Aorta (tissue), 5 donors: ENCODE data around the gene CLDN22. TPM values are rescaled to one million over a fixed set of nuclear protein-coding genes. Genes with fewer than 3 reads are reported as not detected.
"Not testable (repeated sequence)": the region's sequence is repeated elsewhere in the genome, so short reads cannot be mapped to it uniquely, and the experiment has no call there.

Source experiments
- ATAC-seq: fragments of 200-7000 bp; cut with Tn5 transposase; one replicate; pipeline ENCODE4 v1.9.1; 2022; ENCODE audit warnings: moderate library complexity; ENCODE audit not compliant: low FRiP score
- DNase-seq, 2 donors: peaks; one replicate each; pipeline ENCODE4 v3.0.0-alpha.2; 2020
- H3K27ac ChIP-seq, 2 donors: one replicate each; pipeline ENCODE4 v1.5.1; 2013; ENCODE audit warnings: low read length in 2 of 2, mild to moderate bottlenecking in 2 of 2, moderate library complexity in 2 of 2, control low read depth in 1 of 2, inconsistent platforms in 1 of 2, low read depth in 1 of 2
- H3K27me3 ChIP-seq, 2 donors: one replicate each; pipeline ENCODE4 v1.6.1; 2013; ENCODE audit warnings: control low read depth in 1 of 2, low read length in 1 of 2, mild to moderate bottlenecking in 1 of 2, moderate library complexity in 1 of 2; ENCODE audit not compliant: insufficient read depth in 2 of 2, control insufficient read depth in 1 of 2
- H3K36me3 ChIP-seq, 2 donors: one replicate each; pipeline ENCODE4 v1.6.1; 2013; ENCODE audit warnings: control low read depth in 1 of 2, low read length in 1 of 2, mild to moderate bottlenecking in 1 of 2; ENCODE audit not compliant: insufficient read depth in 2 of 2, control insufficient read depth in 1 of 2
- H3K4me1 ChIP-seq, 2 donors: one replicate each; pipeline ENCODE4 v1.6.1; 2013; ENCODE audit warnings: low read length in 2 of 2, control low read depth in 1 of 2, mild to moderate bottlenecking in 1 of 2, moderate library complexity in 1 of 2; ENCODE audit not compliant: insufficient read depth in 2 of 2, control insufficient read depth in 1 of 2
- H3K4me3 ChIP-seq, 2 donors: one replicate each; pipeline ENCODE4 v1.5.1; 2013; ENCODE audit warnings: low read length in 2 of 2, control low read depth in 1 of 2, mild to moderate bottlenecking in 1 of 2
- H3K9me3 ChIP-seq: one replicate; pipeline ENCODE4 v1.6.1; 2013; ENCODE audit warnings: mild to moderate bottlenecking, low read length; ENCODE audit not compliant: control insufficient read depth
- WGBS, 2 donors: extraction: QIAGEN DNeasy Blood & Tissue Kit; methylation state at CpG; one replicate each; pipeline ENCODE4 v1.1.7; 2013; 5-methylcytosine and 5-hydroxymethylcytosine counted together
- intact Hi-C, 2 donors: fragments of 100-400 bp; cut with DNase I; formaldehyde crosslinking; loops; one replicate each; pipeline versions ENCODE4 v1.14.2 to v1.15.0; 2022
- polyA plus RNA-seq, 2 donors: library from polyadenylated mRNA; stranded (reverse); fragments of 200-250 nt; gene quantifications; one replicate each; pipeline ENCODE4 v1.2.3, GENCODE V29; 2013
- total RNA-seq, 2 donors: library from RNA; stranded (reverse); fragmentation: NEBNext Ultra II Directional; extraction: Animal tissue kit (Norgen Biotek cat#: 25700); gene quantifications; one replicate each; pipeline ENCODE4 v1.2.1, GENCODE V29; 2021
- donor health status: healthy with polysubstance abuse.
- donor health status: Bipolar disorder and iron deficiency.
- donor health status: DM: no; HTN: no; CAD: no.
- donor health status: DM: no; HTN: no; CAD: no.
- donor health status: DM: yes; HTN: yes; CAD: no.

CLDN22 gene
- total and polyA plus RNA-seq, 4 donors: not detected

DNA sequence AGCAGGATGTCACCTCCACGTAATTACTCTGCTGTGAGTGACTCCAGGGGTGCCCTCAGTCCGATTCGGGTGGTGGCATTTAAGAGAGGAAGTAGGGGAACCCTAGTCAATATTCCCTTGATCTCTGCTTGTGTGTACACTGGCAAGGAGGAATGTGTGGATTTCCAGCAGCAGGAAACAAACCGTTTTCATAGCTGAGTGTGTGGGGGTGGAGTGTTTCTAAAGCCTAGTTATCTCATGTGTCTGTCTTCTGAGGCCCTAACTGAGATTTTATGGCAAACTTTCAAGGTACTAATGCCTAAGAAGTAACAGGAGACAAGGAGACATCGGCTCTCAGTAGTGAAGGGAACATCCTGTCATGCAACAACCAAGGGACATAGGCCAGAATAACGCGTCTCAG lies 8.8 kb upstream of the CLDN22 start:
- intact Hi-C loops: no loop called here
- Histone ChIP-seq H3K36me3 (no peaks in the 10 kb centered on the region), H3K27me3 (no peaks in the 10 kb centered on the region), H3K4me1 (no peaks in the 10 kb centered on the region), H3K4me3 (no peak overlapping the region), H3K9me3 (peaks cover 2% of the 10 kb centered on the region), H3K27ac (no peak overlapping the region)
- ATAC-seq (no peak), DNase-seq (no peak)
- 40 to 41% methylated on average over 7 of the region's 7 CpGs for WGBS, 2 donors

DNA sequence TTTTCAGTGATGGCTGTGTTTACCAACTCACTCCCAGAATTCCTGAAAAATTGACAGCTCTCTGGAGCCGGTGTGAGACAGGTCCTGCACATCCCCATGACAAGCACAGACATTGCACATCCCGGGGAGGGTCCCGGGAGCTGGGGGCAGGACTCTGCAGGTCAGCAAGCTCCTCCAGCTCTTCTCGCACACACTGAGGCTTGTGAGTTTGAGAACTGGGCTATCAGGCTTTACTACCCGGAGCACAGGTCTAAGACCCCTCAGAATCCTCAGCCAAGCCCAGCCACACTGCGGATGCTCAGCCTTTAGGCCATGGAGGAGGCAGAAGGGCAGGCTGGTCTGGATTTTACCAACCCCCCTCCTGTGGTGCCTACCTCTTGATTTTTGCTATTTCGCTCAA lies 7.8 kb upstream of the CLDN22 start:
- no peak overlapping the region for H3K27ac ChIP-seq
- ATAC-seq (no peak), DNase-seq (no peak)
- intact Hi-C loops: no loop called here
- H3K9me3 ChIP-seq: peaks cover 2% of the 10 kb centered on the region
- 93 to 95% methylated on average over 7 of the region's 7 CpGs for WGBS, 2 donors
- no peaks in the 10 kb centered on the region for H3K4me1 ChIP-seq
- H3K36me3 ChIP-seq: no peaks in the 10 kb centered on the region
- no peaks in the 10 kb centered on the region for H3K27me3 ChIP-seq
- no peak overlapping the region for H3K4me3 ChIP-seq

DNA sequence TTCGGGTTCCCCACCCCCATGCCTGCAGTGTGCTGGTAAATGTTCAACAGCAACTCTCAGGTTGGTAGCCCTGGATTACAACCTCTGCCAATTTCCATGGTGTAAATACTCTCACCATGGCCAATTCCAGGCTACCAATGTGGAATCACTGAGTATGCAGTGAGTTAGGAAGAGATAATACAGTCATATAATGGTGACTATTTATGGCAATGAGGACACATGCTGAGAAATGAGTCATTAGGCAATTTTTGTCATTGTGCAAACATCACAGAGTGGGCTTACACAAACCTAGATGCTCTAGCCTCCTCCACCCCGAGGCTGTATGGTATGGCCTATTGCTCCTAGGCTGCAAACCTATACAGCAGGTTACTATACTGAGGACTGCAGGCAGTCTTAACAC lies 6.8 kb upstream of the CLDN22 start:
- no peak for DNase-seq
- Histone ChIP-seq H3K27me3 (no peaks in the 10 kb centered on the region), H3K27ac (no peak overlapping the region), H3K4me3 (no peak overlapping the region), H3K4me1 (no peaks in the 10 kb centered on the region), H3K36me3 (no peaks in the 10 kb centered on the region), H3K9me3 (peaks cover 2% of the 10 kb centered on the region)
- intact Hi-C loops: no loop called here
- WGBS, 2 donors: 48 to 72% methylated on average over 2 of the region's 2 CpGs
- ATAC-seq: no peak

DNA sequence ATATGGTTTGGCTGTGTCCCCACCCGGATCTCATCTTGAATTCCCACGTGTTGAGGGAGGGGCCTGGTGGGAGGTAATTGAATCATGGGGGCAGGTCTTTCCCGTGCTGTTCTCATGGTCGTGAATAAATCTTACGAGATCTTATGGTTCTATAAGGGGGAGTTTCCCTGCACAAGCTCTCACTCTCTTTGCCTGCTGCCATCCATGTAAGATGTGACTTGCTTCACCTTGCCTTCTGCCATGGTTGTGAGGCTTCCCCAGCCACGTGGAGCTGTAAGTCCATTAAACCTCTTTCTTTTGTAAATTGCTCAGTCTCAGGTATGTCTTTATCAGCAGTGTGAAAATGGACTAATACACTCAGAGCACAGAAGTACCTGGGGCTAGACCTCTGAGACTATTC lies 6.3 kb upstream of the CLDN22 start:
- not testable (repeated sequence) for DNase-seq

DNA sequence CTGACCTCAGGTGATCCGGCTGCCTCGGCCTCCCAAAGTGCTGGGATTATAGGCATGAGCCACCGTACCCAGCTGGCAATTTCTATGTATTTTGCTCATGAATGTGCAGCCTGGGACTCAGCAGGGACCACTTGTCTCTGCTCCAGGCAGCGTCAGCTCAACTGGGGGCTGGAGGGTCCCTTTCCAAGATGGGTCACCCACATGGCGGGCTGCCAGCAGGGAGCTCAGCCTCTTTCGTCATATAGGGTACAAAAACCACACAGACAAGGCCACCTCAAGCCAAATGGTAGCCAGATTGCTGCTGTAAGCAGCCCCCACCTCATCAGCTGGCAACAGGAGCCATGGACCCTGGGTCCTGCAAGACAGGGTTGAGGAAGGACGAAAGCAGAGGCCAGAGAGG lies 4.5 kb upstream of the CLDN22 start:
- no peak for ATAC-seq
- whole genome bisulfite sequencing, 2 donors: 92% methylated on average over 7 of the region's 7 CpGs

More for the DNA sequence above, 6.3 kb upstream of the CLDN22 start:
- 84 to 92% methylated on average over 6 of the region's 6 CpGs for WGBS, 2 donors
- H3K4me1 ChIP-seq, H3K9me3 ChIP-seq, H3K27me3 ChIP-seq, H3K27ac ChIP-seq, H3K4me3 ChIP-seq, H3K36me3 ChIP-seq, intact Hi-C loops, ATAC-seq: not testable (repeated sequence)

DNA sequence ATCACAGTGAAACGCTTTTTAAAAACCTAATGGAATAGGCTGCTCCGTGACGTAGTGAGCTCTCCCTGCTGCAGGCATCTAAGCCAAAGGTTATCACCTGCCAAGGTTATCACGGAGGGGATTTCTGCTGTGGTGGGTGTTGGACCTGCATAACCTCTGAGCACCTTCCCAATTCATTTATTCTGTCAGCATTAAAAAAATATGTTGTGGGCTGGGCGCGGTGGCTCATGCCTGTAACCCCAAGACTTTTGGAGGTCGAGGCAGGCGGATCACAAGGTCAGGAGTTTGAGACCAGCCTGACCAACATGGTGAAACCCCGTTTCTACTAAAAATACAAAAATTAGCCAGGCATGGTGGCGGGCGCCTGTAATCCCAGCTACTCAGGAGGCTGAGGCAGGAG lies 4.0 kb upstream of the CLDN22 start:
- H3K4me3 ChIP-seq, H3K9me3 ChIP-seq, ATAC-seq, H3K4me1 ChIP-seq, intact Hi-C loops, H3K27me3 ChIP-seq, H3K27ac ChIP-seq, DNase-seq, H3K36me3 ChIP-seq: not testable (repeated sequence)
- 95% methylated on average over 11 of the region's 11 CpGs for WGBS, 2 donors

More for the DNA sequence above, 4.5 kb upstream of the CLDN22 start:
- peaks cover 2% of the 10 kb centered on the region for H3K9me3 ChIP-seq
- H3K27ac ChIP-seq: no peak overlapping the region
- no peaks in the 10 kb centered on the region for H3K27me3 ChIP-seq
- intact Hi-C loops: no loop called here
- H3K4me1 ChIP-seq: no peaks in the 10 kb centered on the region
- H3K4me3 ChIP-seq: no peak overlapping the region
- no peak for DNase-seq
- no peaks in the 10 kb centered on the region for H3K36me3 ChIP-seq

- Histone ChIP-seq H3K27ac (no peak overlapping the region), H3K9me3 (no peaks in the 10 kb centered on the region), H3K4me3 (no peak overlapping the region), H3K4me1 (no peaks in the 10 kb centered on the region), H3K27me3 (no peaks in the 10 kb centered on the region), H3K36me3 (peaks cover 0 to 2% of the 10 kb centered on the region in 2 donors)
- intact Hi-C loops: no loop called here
- WGBS, 2 donors: 91 to 92% methylated on average over 6 of the region's 6 CpGs
- ATAC-seq (no peak), DNase-seq (no peak)
Measured at GRCh38 chr4:183323295-183323694, 3.2 kb upstream of the CLDN22 start.

DNA sequence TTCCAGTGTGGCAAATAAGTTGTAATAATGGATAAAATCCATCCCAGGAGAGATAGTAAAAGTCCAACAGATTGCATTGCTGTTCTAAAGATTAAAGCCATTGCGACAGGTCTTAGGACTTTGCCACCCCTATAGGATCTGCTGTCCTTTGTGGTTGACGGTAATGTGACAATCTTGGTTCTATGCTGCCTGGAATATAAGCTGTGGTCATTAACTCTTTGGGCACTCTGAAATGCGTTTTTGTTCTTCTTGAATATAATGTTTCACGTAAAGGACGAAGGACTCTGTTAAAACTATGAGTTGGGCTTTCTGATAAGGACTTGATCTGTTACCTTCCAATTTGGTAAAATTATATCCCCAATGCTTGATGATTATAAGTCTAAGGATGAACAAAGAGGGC lies 2.2 kb upstream of the CLDN22 start, which contains the start of gene CLDN24:
TSS of gene CLDN24 (minus strand) at position 101 of the 400 bp plus-strand sequence. CDS start at position 101, 0 bp downstream.
- H3K27ac ChIP-seq: no peak within 1 kb of the TSS

DNA sequence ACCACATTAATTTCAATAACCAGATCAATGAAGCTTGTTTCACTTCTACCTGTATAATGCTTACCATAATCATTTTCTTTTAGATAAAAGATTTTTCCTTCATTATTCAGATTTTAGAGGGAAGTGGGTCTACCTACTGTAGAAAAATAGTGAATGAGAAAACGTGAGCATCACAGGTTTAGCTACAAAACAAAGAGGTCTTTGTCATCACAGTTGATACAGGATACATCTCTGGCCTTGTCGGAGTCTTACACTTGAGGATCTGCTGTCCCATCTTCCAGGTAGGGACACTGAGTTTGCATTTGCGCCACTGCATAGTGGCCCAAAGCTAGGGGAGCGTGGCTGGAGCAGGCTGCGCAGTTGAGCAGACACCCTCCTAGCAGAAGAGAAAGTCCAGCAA lies 1.4 kb upstream of the CLDN22 start:
- Histone ChIP-seq H3K36me3 (peaks cover 0 to 2% of the 10 kb centered on the region in 2 donors), H3K27ac (no peak overlapping the region), H3K27me3 (no peaks in the 10 kb centered on the region), H3K9me3 (no peaks in the 10 kb centered on the region), H3K4me1 (no peaks in the 10 kb centered on the region), H3K4me3 (no peak overlapping the region)
- ATAC-seq: no peak
- intact Hi-C loops: no loop called here
- DNase-seq: no peak
- 95 to 97% methylated on average over 5 of the region's 5 CpGs for WGBS, 2 donors

More for the DNA sequence above, 2.2 kb upstream of the CLDN22 start, which contains the start of gene CLDN24:
- H3K36me3 ChIP-seq: peaks cover 0 to 2% of the 10 kb centered on the region in 2 donors
- 94 to 95% methylated on average over 5 of the region's 5 CpGs for WGBS, 2 donors
- no peak for DNase-seq
- intact Hi-C loops: no loop called here
- H3K9me3 ChIP-seq: no peaks in the 10 kb centered on the region
- H3K27me3 ChIP-seq: no peaks in the 10 kb centered on the region
- no peaks in the 10 kb centered on the region for H3K4me1 ChIP-seq
- no peak within 1 kb of the TSS for H3K4me3 ChIP-seq
- ATAC-seq: no peak
